Measurements from ENCODE around the gene CCDC89.

DNA sequence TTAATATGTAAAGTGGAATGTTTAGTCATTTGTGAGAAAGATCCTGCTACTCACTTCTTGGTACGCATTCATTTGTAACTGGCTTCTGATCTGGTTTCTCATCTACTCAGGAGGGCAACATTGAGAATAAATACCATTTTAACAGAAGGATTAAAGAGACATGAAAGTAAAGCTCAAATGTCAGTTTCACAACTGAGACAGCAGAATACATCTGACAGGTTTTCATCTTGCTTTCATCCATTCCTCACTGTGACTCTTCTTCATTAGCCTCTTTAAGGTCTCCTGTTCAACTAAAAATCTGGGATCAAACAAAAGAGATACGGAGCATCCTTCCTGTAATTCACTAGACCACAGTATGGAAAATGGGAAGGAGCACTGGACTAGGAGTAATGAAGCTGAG lies 31.4 kb upstream of the CCDC89 start:
- TF ChIP-seq, protein P1, sequence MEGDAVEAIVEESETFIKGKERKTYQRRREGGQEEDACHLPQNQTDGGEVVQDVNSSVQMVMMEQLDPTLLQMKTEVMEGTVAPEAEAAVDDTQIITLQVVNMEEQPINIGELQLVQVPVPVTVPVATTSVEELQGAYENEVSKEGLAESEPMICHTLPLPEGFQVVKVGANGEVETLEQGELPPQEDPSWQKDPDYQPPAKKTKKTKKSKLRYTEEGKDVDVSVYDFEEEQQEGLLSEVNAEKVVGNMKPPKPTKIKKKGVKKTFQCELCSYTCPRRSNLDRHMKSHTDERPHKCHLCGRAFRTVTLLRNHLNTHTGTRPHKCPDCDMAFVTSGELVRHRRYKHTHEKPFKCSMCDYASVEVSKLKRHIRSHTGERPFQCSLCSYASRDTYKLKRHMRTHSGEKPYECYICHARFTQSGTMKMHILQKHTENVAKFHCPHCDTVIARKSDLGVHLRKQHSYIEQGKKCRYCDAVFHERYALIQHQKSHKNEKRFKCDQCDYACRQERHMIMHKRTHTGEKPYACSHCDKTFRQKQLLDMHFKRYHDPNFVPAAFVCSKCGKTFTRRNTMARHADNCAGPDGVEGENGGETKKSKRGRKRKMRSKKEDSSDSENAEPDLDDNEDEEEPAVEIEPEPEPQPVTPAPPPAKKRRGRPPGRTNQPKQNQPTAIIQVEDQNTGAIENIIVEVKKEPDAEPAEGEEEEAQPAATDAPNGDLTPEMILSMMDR (IDR thresholded peaks at IDR 0.05): no peak
- TF ChIP-seq POLR2A (IDR thresholded peaks at IDR 0.05): no peak
